Measurements from ENCODE around the gene TPP2. TPM values are rescaled to one million over a fixed set of nuclear protein-coding genes. Genes with fewer than 3 reads are reported as not detected.

TPP2 gene
- total RNA-seq, 2 donors from 2014 or later = 41.7 to 49.9 TPM

GRCh38 chr13:102698649-102698980 lies 101.8 kb downstream of the TPP2 start:
- DNase-seq (ENCODE audit: low spot score) (no peak), ATAC-seq (ENCODE audit: insufficient number of reproducible peaks, low FRiP score, low read depth) (no peak)
- H3K36me3 ChIP-seq = no peaks in the 10 kb centered on the region
- no peak for TF ChIP-seq CTCF (IDR thresholded peaks at IDR 0.05)
- no peak overlapping the region for H3K4me3 ChIP-seq
- no peaks in the 10 kb centered on the region for H3K4me1 ChIP-seq (ENCODE audit: control insufficient read depth in 1 of 2, low read depth in 2 of 2)
- H3K27me3 ChIP-seq (replicated peaks; ENCODE audit: insufficient read depth) = no peaks in the 10 kb centered on the region
- H3K27ac ChIP-seq = no peak overlapping the region
- no peaks in the 10 kb centered on the region for H3K9me3 ChIP-seq

- Histone ChIP-seq H3K9me3 (no peaks in the 10 kb centered on the region), H3K4me3 (no peak overlapping the region), H3K27ac (no peak overlapping the region), H3K27me3 (replicated peaks; ENCODE audit: insufficient read depth) (no peaks in the 10 kb centered on the region), H3K36me3 (no peaks in the 10 kb centered on the region), H3K4me1 (ENCODE audit: control insufficient read depth in 1 of 2, low read depth in 2 of 2) (no peaks in the 10 kb centered on the region)
- TF ChIP-seq CTCF (IDR thresholded peaks at IDR 0.05) = no peak
- no peak for ATAC-seq (ENCODE audit: insufficient number of reproducible peaks, low FRiP score, low read depth)
- DNase-seq (ENCODE audit: low spot score) = no peak
Observed at GRCh38 chr13:102699504-102699903, 102.7 kb downstream of the TPP2 start.

GRCh38 chr13:102700088-102701031 lies 103.6 kb downstream of the TPP2 start:
- Histone ChIP-seq H3K36me3 (no peaks in the 10 kb centered on the region), H3K4me3 (no peak overlapping the region), H3K27ac (no peak overlapping the region), H3K9me3 (no peaks in the 10 kb centered on the region), H3K27me3 (replicated peaks; ENCODE audit: insufficient read depth) (no peaks in the 10 kb centered on the region), H3K4me1 (ENCODE audit: control insufficient read depth in 1 of 2, low read depth in 2 of 2) (no peaks in the 10 kb centered on the region)
- no peak for TF ChIP-seq CTCF (IDR thresholded peaks at IDR 0.05)
- ATAC-seq (ENCODE audit: insufficient number of reproducible peaks, low FRiP score, low read depth) (no peak), DNase-seq (ENCODE audit: low spot score) (no peak)

GRCh38 chr13:102701331-102701730 lies 104.5 kb downstream of the TPP2 start:
- Histone ChIP-seq H3K36me3 (no peaks in the 10 kb centered on the region), H3K9me3 (no peaks in the 10 kb centered on the region), H3K27ac (no peak overlapping the region), H3K27me3 (replicated peaks; ENCODE audit: insufficient read depth) (no peaks in the 10 kb centered on the region), H3K4me3 (no peak overlapping the region), H3K4me1 (ENCODE audit: control insufficient read depth in 1 of 2, low read depth in 2 of 2) (no peaks in the 10 kb centered on the region)
- TF ChIP-seq CTCF (IDR thresholded peaks at IDR 0.05) = no peak
- ATAC-seq (ENCODE audit: insufficient number of reproducible peaks, low FRiP score, low read depth) = no peak
- no peak for DNase-seq (ENCODE audit: low spot score)

- Histone ChIP-seq H3K4me3 (no peak overlapping the region), H3K36me3 (no peaks in the 10 kb centered on the region), H3K27ac (no peak overlapping the region), H3K4me1 (ENCODE audit: control insufficient read depth in 1 of 2, low read depth in 2 of 2) (no peaks in the 10 kb centered on the region), H3K27me3 (replicated peaks; ENCODE audit: insufficient read depth) (no peaks in the 10 kb centered on the region), H3K9me3 (no peaks in the 10 kb centered on the region)
- ATAC-seq (ENCODE audit: insufficient number of reproducible peaks, low FRiP score, low read depth) = no peak
- DNase-seq (ENCODE audit: low spot score) = no peak
- no peak for TF ChIP-seq CTCF (IDR thresholded peaks at IDR 0.05)
Observed at GRCh38 chr13:102702965-102703725, 106.4 kb downstream of the TPP2 start.

Data from thoracic aorta (tissue), 2 donors.